GM18870 (cell line): ENCODE measurements around the gene TMTC2.

Source experiments
- ATAC-seq: cut with Tn5 transposase; IDR thresholded peaks from one replicate; pipeline ENCODE4 v1.9.1; 2021; ENCODE audit warnings: moderate library complexity; ENCODE audit not compliant: unreplicated experiment

The TMTC2 gene

DNA sequence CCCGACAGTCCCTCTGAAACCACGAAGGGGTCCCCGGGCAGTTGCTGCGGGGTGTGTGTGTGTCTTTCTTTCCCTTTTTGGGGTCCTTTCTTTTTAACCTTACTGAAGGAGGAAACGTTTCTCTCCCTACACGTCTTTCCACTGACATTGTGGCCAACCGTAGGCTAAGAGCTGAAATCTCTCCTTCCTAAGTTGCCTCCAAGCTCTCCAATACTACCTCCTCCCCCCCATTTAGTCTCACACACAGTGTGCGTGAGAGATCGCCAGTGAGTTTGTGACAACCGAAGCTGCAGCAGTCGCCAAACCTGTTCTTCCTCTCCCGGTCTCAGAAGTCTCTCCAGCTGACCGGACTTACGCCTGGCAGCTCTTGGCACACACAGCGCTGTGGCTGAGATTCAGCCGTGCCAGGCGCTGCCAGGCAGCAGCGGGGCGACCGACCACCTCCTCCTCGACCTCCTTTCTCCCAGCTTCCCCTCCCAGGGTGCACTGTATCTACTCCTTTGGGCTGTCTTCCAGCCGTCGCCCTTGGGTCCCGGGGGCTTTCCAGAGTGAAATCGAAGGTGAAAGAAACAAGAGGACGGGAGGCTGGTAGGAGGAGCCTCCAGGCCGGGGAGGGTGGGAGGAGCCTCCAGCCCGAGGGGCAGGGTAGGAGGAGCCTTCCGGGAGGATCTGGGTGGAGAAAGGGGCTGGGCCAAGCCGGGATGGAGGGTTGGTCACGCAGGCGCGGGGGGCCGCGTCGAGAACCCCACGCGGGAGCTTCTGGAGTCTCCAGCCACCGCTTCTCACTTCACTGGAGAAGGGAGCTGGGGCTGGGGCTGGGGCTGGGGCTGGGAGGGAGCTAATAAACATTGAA, at the start of gene TMTC2:
Gene TMTC2, plus strand, starts transcription at position 739 of the 853 bp plus-strand sequence.
- peak; percentile 69 for ATAC-seq

DNA sequence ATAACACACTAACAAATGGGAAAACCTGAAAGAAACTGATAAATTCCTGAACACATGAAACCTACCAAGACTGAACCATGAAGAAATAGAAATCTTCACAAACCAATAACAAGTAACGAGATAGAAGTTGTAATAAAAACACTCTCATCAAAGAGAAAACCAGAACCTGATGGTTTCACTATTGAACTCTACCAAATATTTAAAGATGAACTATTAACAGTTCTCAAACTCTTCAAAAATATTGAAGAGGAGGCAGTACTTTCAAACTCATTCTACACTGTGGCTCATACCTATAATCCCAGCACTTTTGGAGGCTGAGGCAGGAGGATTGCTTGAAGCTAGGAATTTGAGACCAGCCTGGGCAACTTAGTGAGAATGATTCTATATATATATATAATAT, 48.4 kb upstream of the TMTC2 start:
- ATAC-seq: peak; percentile 45

DNA sequence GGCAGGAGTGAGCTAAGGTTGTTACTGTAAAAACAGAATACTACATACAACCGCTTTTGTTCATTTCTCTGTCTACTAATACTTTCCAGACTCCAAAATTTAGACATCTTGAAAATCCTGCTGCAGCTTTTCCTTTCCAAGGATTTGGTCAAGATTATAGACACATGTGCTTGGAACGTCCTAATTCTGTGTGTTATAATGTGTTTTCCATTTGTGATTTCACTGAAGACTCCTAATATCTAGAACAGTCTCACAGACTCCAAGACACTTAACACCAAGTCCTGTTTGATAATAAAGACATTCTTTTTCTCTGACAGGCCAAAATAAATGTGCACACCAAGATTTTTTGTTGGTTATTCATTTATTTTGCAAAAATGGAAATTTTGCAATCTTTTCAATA, 41.8 kb upstream of the TMTC2 start:
- ATAC-seq: no peak

DNA sequence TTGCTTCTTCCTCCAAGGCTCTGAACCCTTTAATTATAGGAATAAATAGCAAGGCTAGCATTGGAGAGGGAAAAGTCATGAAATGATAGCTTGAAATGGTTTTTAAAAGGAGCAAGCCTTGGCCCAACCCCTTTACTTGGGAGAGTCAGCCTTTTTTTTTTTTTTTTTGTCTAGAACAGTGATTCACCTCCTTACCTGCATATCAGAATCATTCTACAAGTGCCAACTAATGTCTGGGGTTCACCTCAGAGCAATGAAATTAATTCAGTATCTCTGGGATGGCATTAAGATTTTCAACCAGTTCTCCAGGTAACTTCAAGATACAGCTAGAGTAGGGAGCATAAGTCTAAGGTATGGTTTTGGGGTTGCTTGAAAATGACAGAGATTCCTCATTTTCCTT, 41.3 kb upstream of the TMTC2 start:
- ATAC-seq: no peak

DNA sequence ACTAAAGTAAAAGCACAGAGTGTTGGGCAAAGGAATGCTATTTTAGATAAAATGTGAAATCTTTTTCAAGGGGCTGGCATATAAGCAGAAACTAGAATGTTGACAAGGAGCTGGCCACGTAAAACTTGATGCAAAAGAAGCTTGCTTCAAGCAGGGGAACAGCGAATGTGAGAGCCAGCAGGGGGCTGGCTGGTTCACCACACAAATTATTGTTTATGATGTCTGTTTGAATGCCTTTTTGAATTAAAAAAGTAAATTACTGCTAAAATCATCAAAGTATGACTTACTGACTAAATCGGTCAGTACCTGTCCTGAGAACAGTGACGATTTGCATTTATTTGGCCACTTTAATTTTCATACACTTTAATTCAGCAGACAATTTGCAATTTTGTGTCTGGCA, 38.9 kb upstream of the TMTC2 start:
- no peak for ATAC-seq

DNA sequence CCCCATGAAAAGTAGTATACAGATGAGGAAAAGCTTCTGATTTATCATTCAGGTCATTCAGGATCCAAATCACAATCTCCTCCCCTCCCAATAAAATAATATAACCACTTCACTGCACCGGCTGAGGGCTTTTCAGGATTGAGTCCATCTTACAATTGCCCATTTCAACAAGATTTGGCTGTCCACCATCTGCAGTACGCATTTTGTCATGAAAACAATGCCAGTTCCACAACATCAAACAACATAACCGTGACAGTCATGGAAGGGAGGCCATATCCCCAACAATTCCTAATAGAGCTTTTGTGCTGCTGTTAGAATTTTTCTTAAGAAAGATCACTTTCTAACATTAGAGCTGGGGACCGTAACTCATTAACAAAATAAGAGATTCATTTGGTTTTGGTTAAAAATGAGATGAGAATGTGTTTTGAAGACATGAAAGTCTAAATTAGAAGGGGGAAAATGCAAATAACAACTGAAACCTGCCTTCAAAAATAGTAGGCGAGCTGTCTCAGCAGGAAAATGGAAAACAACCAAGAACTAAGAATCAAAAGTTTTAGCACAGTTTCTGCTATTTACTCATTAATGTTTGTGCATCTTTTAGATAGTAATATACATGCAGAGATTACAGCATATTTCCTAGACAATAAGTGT, 38.3 kb upstream of the TMTC2 start:
- ATAC-seq: peak; percentile 30

GRCh38 chr12:82650627-82651337, 35.9 kb upstream of the TMTC2 start:
- ATAC-seq: peak; percentile 98

- no peak for ATAC-seq
Observed at GRCh38 chr12:82651489-82651888, 35.2 kb upstream of the TMTC2 start.

GRCh38 chr12:82652071-82652470, 34.6 kb upstream of the TMTC2 start:
- no peak for ATAC-seq

DNA sequence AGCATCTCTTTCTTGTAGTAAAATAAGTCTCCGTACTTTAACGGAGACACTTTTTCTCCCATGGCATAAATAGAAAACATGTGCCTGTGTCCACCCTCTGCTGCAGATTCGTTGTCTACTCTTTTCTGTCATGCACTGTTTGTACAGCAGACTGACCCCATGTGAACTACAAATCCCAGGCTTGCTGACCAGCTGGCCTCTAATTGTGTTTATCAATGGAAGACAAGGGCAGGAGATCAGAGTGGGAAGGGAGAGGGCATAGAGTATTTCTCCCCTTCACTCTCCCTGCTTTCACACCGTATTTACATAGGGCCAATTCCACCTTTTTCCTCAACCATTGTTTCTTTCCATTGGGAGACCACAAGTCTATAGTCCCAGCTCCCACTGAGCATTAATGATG, 31.0 kb upstream of the TMTC2 start:
- no peak for ATAC-seq

- ATAC-seq: no peak
Observed at GRCh38 chr12:82659343-82660207, 27.1 kb upstream of the TMTC2 start.

GRCh38 chr12:82660541-82661325, 26.0 kb upstream of the TMTC2 start:
- ATAC-seq: no peak

- ATAC-seq: no peak
Observed at GRCh38 chr12:82663893-82664292, 22.8 kb upstream of the TMTC2 start.

GRCh38 chr12:82665142-82665923, 21.4 kb upstream of the TMTC2 start:
- peak; percentile 62 for ATAC-seq

DNA sequence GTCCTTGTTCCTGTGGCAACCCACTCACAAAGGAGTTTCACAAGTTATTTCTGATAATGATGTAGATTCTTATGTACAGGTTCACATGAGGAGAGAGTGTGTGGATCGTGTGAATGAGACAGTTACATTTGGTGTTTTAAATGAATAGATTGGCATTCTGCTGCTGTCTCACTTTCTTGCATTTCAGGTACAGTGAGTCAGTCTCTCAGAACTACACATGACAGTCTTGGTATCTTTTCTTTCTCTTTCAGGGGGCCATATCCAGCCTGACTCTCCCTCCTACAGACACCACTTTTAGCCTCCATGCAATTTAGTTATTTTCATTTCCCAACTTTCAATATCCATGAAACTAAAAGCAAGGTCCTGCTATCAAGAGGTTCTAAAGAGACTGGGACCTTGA, 19.9 kb upstream of the TMTC2 start:
- ATAC-seq: no peak

- no peak for ATAC-seq
Observed at GRCh38 chr12:82671673-82672195, 15.0 kb upstream of the TMTC2 start.

- ATAC-seq: no peak
Observed at GRCh38 chr12:82672811-82673495, 13.8 kb upstream of the TMTC2 start.

- ATAC-seq: no peak
Observed at GRCh38 chr12:82673698-82674097, 13.0 kb upstream of the TMTC2 start.
